Hematopoietic multipotent progenitor cell treated with erythropoietin and hydrocortisone succinate and interleukin-3 and kit ligand, for 8 days (in vitro differentiated cells): Measurements from ENCODE around the gene COA3.

ENCODE experiments used
- DNase-seq: peaks from one replicate; pipeline ENCODE4 v3.0.0-alpha.2; 2015

The COA3 gene, protein sequence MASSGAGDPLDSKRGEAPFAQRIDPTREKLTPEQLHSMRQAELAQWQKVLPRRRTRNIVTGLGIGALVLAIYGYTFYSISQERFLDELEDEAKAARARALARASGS

DNA sequence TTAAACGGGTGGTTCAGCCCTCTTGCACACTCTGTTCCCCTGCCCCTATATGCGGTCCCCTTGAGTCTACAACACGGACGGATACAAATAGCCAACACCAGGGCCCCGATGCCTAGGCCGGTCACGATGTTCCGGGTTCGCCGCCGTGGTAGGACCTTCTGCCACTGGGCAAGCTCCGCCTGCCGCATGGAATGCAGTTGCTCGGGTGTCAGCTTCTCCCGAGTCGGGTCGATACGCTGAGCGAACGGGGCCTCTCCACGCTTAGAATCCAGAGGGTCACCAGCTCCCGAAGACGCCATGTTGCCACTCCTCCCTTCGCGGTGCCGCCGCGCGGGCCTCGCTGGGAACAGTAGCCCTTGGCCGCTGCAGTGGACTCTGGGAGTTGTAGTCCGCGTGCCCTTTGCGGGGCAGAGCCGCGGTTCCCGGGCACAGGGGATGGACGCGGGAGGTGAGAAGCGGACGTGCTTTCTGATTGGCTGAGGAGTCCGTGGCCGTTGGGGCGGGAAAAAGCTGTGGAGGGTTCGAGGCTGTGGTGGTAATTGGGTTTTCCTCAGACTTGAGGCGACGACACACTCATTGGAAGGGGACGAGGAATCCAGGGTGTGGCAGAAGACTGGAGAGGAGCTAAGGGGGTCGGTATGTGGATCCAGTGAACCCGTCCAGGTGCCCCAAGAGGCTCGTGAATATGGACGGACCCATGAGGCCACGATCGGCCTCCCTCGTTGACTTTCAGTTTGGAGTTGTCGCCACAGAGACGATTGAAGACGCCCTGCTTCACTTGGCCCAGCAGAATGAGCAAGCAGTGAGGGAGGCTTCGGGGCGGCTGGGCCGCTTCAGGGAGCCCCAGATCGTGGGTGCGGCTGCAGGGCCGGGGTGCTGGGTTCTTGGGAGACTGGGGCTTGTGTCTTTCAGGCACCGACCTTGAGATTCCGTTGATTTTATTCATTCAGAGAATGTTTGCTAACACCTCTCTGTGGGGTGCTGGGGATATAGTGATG, at the start of gene COA3, which contains the start of gene CNTD1:
Gene COA3 (minus strand): TSS at position 322 of the 998 bp plus-strand sequence. CDS start 23 bp downstream, at position 299.
Gene CNTD1 (plus strand): TSS at position 479 of the 998 bp plus-strand sequence. CDS start 207 bp downstream, at position 686.
- DNase-seq, result peak; percentile 88

DNA sequence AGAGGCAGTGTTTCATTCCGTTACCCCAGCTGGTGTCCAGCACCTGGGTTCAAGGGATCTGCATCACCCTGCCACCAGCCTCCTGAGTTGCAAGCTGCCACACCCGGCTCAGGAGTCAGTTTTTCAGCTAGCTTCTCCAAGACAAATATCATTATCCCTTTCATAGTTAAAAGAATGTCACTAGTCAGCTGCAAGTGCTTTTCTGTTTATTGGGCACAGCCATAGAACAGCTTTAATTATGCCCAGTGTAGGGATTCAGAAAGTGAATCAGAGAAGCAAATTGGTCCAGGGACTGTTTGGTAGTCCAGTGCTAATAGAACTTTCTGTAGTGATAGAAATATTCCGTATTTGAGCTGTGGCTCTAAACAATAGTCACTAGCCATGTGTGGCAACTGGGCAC, 49.6 kb upstream of the COA3 start:
- DNase-seq, result no peak

DNA sequence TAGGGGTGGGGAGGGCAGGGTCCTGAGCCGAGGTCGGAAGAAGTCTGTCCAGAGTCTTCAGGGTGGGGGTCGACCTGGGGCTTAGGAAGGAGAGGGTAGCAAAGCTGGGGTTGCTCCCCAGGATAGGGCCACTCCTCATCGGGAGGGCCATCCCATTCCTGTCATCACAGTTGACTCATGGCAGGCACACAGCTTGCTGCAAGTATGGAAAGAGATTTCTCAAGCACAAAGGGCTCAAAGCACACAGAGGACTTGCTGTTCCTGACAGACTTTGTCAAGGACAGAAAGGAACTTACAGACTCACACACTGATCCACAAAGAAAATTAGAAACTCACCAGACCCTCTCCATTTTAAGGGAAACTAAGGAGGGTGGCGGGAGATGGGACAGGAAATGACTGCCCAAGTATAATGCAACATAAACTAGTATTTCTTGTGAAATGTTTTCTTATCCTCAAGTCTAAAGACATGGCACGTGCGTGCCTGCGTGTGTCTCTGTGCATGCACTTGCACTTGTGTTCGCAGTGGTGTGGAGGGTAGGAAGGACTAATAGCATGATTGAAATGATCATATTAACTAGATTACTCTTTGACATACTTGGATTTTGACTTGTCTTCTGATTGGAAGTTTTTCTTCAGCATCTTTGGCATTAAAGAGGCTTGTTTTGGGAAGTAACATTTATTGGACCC, 48.2 kb upstream of the COA3 start:
- no peak for DNase-seq

DNA sequence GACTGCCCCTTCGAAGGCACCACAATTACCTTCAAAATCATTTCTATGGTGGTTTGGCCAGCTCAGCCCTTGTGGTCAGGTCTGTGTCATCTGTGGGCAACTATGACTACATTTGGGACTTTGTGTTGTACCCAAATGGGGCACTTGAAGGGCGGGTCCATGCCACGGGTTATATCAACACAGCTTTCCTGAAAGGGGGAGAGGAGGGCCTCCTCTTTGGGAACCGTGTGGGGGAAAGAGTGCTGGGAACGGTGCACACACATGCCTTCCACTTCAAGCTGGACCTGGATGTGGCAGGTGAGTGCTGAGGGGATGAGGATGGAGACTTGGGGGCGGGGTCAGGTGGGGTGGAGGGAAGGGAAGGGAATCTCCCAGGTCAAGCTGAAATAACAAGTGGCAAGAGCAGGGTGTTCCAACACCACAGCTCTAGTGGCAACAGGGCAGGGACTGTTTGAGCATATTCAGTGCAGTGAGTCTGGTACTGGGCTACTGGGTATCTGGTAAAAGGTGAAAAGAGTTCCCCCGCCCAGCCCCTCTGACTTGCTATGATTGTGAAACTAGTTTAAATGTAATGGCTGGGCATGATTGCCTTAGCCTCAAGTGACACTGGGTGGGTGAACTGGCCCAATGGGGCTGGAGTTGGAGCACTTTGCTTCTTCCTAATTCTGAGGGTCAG, 47.6 kb upstream of the COA3 start:
- no peak for DNase-seq

DNA sequence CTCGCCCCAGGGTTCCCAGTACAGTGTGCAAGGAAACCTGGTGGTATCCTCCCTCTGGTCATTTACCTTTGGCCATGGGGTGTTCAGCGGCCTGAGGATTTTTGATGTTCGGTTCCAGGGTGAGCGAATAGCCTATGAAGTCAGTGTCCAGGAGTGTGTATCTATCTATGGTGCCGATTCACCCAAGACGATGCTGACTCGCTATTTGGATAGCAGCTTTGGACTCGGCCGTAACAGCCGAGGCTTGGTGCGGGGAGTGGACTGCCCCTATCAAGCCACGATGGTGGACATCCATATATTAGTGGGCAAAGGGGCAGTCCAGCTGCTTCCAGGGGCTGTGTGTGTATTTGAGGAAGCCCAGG, 47.0 kb upstream of the COA3 start:
- DNase-seq, result no peak

GRCh38 chr17:42844761-42845555, 46.5 kb upstream of the COA3 start:
- no peak for DNase-seq

DNA sequence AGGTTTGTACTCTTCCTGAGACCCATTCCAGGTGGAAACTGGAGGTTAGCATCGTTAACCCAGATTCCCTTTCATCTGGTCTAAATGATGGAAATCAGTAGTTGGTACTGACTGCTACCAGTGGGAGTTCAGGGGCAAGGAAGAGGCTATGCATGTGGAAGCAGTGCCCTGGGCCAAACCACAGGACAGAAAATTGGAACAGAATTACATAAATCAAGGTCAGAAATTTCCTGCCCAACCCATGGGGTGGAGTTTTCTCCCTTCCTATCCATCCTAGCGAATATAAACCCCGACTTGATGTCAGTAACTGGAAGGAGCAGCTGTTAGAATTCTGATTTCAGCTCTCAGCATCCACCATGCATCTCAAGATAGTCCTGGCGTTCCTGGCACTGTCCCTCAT, 45.8 kb upstream of the COA3 start, which contains the start of gene AOC2:
Gene AOC2 (plus strand): TSS at position 310 of the 400 bp plus-strand sequence. CDS start 47 bp downstream, at position 357.
- no peak for DNase-seq

- DNase-seq, result peak; percentile 69
These were observed 44.9 kb upstream of the COA3 start for GRCh38 chr17:42843358-42843934.

DNA sequence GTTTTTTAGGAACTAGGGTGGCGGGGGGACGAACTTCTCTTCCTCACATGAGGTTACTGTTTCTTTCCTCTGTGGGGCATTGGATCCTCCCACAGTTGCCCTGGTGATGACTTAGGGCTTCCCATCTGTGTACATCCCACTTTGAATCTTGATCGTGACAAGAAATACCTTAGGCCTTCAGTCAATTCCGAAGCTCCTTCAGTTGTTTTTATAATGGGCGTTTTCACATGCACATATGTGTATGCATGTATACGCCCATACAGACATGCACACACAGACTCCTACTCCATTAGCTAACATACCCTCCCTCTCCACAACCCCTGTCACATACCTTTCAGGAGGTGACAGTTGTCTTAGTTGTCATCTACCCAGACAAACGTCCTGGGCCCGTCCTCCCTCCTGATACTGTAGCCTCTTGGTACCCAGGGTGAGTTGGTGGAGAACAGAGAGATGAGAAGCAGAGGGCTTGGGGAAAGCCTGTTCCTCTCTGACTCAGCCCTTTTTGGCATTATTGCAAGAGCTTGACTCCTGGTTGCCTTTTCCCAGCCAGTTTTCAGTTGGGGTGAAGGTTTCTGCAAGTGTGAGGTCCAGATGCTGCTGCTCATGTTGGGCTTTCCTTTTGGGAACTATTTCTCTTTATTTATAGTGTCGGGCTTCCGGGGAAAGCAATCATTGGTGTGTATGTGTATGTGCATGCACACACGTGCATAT, 43.6 kb upstream of the COA3 start:
- DNase-seq, result no peak

DNA sequence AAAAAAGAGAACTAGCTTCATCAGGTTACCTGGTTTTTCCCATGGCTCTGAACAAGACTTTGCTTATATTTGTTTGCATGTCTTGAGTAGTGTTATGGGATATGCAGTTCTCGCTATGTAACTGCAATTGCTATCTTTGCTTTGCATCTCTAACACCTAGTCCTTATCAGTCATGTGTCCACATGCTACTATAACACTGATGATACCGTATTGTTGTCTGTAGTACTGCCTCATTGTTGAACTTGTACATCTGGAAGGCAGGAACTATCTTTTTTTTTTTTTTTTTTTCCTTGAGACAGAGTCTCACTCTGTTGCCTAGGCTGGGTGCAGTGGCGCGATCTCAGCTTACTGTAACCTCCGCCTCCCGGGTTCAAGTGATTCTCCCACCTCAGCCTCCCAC, 37.2 kb upstream of the COA3 start:
- DNase-seq, result no peak

- peak; percentile 23 for DNase-seq
These were observed 35.4 kb upstream of the COA3 start for GRCh38 chr17:42833767-42834422.

DNA sequence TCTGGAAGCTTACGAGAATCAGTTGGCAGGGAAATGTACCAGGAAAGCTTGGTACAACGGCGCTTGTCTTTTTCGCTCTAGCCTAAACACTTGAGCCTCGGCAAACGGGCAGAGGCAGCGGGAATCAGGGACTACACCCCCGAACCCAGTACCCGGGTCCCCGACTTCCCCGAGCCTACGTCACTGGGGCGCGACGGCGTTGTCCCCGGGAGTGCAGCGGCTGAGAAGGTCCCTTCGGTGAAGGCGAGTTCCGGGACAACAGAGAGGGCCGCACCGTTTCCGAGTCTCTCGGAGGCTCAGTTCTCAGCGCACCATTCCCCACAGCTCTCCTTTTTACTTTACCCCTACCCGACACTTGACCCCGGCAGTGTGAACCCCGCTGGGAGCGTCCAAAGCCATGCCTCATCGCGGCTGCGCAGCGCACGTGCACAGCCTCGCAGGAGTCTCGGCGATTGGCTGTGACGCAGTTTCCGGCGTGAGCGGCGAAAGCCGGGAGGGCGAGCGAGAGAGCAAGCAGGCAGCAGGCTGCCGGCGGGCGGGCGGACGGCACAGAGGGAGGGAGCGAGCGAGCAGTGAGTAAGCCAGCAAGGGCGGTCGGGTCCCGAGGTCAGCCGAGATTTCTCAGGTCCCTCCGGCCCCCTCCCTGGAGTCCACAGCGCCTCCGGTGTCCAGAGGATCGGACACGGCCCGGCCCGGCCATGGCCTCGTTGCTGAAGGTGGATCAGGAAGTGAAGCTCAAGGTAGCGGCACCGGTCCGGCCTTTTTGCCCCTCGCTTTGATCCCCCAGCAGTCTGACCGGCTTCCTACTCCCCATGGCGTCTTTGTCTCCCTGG, 34.6 kb upstream of the COA3 start, which contains the start of gene PSME3:
Gene PSME3 (plus strand): TSS at position 464 of the 833 bp plus-strand sequence. CDS start 235 bp downstream, at position 699.
- DNase-seq, result peak; percentile 91

DNA sequence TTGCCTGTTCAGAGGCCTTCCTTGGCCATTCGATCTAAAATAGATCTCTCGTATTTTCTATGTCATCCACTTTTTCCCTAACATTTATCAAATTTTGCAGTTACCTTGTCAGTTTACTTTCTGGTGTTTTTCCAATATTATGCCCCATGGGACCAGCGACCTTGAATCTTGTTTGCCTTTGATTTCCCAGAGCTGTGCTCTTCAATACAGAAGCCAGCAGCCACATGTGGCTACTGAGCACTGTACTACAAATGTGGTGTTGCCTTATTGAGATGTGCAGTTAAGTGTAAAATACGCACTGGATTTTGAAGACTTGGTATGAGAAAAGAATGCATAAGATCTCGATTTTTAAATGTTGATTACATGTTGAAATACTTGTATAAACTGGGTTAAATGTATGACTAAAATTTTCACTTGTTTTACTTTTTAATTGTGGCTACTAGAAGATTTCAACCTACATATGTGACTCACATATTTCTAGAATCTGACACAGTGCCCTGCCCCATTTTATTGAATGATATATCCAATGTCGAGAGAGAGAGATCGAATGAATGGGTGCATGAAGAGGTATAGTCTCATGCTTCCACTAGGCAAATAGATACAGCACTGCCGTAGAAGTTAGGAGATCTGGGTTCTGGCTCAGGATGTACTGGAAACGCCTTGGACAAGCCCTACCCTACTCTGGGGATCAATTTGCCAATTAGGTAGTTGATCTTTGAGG, 33.9 kb upstream of the COA3 start:
- no peak for DNase-seq

DNA sequence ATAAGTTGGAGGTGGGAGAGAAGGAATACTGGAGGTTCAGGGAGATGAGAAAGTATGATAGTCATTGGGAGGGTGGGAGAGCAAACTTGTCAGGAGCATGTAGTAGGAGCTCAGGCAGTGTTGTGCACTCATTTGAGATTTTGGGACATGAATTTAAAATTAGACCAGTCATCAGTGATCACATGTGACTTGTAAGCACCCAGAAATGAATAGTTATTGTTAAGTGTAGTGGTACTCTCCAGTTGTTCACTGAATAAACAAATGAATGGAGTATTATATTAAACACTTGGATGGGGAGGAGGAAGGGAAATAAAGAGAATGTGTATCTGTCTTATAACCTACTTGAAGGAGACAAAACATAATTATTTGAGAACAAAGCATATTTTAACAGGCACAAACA, 32.5 kb upstream of the COA3 start:
- no peak for DNase-seq

DNA sequence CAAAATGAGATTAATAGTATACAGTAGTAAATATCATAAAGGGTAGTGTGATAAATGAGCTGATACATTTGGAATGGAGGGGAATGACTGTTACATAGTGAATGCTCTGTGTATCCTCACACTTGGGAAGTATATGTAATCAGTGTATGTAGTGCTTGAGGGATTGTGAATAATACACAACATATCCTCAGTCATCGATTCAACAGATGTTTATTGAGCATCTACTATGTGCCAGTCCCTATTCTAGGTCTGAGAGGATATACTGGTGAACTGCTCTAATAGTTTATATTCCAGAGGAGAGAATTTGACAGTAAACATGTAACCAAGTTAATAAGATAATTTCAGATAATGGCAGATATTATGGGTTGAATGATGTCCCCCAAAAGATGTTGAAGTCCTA, 29.0 kb upstream of the COA3 start:
- no peak for DNase-seq

DNA sequence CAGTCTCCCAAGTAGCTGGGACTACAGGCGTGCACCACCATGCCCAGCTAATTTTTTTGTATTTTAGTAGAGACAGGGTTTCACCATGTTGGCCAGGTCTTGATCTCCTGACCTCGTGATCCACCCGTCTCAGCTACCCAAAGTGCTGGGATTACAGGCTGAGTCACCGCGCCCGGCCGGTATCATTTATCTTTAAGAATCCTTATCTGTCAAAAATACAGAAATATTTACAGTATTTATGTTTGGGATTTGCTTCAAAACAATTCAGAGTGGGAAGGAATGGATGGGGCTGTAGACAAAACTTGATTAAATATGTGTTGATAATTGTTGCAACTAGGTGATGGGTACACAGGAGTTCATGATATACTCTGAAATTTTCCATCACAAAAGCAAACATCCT, 22.7 kb upstream of the COA3 start:
- DNase-seq, result no peak

DNA sequence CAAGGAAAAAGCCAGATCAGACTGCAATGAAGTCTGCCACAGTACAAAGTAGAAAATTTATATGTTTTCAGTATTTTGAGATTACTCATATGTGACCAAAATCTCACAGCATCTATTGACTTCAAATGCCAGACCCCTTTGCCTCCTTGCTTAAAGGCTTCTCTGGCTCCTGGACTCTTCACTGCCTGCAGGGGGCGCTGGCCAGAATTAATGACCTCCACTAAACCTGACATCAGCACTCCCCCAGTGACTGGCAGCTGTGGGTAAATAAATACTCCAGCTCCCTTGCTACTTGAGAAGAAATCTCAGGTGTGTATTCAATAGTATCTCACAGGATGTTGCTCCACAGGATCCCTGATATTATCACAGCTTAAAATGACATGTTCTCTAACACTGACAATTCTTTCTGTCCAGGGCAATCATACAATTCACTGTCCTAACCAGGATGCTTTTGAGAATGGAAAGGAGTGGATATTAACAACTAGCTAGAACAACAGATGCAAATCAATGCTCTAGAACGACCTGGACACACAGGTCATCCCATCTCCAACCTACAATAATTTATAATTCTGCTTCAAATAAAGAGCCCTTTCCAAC, 21.5 kb upstream of the COA3 start:
- peak; percentile 85 for DNase-seq

DNA sequence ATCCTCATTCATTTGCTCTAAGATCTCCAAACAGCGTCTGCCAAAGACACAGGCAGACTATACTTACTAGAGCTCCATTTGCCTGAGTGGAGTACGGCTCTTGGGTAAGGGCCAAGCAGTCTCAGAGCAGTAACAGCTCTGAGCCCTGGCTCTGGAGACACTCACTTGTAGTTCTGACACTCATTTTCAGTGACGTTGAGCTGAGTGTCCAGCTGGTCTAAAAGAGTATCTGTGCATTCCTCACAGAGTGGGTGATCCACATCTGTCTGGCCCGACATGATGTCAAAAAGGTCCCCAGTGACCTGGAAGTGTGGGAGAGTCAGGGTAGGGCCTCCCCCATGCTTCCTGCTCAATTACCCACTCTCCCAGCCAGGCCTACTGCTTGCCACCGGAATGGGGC, 19.9 kb upstream of the COA3 start:
- no peak for DNase-seq
